Stimulated activated CD8-positive, alpha-beta memory T cell treated with anti-CD3 and anti-CD28 coated beads, Interleukin-12 subunit alpha, Interleukin-12 subunit beta, amount 100 ng/mL, for 4 hours (primary cell): ENCODE results near the gene PSAT1.

Experiments
- DNase-seq: peaks from one replicate; pipeline ENCODE4 v3.0.0-alpha.2; 2020; ENCODE audit warnings: low read depth

PSAT1 gene

GRCh38 chr9:78292716-78293497 is 4.0 kb upstream of the PSAT1 start:
- no peak for DNase-seq

- no peak for DNase-seq
These were observed 2.4 kb upstream of the PSAT1 start for GRCh38 chr9:78294290-78295176.

GRCh38 chr9:78295177-78295575 is 1.7 kb upstream of the PSAT1 start:
- no peak for DNase-seq

- DNase-seq: no peak
These were observed 1.2 kb upstream of the PSAT1 start for GRCh38 chr9:78295731-78296130.

GRCh38 chr9:78296201-78296892 is 578 bp upstream of the PSAT1 start:
- no peak for DNase-seq

DNA sequence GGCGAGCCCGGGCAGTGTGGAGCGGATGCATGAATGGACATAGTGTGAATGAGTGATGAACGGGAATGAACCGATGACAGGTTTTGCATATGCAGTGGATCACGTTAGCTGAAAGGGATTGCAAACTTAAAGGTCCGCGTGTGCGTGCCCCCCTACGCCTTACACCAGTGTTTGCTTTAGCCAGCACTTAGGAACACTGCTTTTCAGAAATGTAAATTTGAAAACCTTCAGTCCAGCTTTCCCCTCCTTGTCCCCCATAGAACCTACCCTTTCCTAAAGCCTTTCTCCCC is 692 bp downstream of the PSAT1 start:
- no peak for DNase-seq

DNA sequence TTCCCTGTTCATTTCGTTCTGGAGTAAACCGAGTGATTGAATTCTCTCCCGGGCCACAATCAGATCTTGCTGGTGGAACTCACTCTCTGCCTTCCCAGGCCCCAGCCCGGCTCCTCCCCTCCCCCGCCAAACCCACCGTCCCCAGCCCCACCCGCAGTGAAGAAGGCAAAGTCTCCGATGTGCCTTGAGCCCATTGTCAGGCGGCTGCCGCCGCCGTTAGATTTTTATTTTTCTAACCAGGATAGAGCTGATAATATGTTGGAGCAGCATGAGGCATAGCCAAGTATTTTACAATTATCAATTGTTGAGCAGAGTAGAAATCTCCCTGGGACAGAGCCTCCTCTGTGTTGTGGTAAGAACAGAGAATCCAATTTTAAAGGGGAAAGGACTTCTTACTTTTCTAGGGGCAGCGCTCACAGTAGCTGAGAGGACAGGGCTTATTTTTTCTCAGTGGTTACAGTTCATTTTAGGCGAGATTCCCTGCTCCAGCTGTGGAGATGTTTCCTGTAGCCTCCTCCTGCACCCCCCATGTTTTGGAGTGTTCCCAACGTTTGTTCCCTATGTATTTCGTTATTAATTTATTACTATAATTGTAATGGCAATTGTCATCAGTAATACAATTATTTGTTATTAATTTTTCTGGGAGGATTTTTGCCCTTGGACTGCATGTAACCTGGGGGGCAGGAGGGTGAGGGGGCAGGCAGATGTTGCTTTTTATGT is 1.3 kb downstream of the PSAT1 start:
- no peak for DNase-seq

DNA sequence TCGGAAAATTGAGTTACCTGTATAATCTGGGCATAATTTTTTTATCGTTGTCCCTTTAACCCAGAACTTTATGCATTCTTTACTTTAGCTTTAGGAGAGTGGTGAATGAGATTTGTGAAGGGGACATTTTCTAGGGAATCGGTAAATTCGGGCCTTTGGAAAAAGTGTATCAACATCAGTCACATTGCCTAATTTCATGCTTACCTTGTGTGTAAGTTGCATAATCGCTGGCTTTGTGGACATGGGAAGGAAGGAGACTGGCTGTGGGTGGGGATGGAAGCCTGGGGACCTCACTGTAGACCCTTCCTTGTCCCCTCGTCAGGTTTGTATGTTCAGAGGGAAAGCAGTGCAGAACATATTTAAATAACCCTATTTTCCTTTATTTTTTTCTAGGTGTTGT is 3.3 kb downstream of the PSAT1 start:
- DNase-seq: no peak

DNA sequence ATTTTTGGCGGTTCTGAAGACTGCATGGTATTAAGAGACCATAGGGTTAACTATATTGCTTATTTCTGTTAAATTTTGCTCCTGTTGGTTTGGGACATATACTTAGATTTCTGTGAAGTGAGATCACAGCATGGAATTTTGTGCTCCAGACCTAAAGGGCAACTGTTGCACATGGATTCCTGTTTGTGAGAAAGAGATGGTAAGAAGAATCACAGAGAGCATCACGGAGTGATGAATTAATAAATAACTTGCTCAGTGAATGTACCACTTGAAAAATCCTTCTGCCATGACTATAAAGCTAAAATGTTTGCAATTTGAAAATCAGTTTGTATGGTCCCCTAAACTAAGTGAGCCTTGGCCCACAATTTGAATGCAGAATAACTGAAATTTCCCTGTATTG is 4.5 kb downstream of the PSAT1 start:
- DNase-seq: no peak

DNA sequence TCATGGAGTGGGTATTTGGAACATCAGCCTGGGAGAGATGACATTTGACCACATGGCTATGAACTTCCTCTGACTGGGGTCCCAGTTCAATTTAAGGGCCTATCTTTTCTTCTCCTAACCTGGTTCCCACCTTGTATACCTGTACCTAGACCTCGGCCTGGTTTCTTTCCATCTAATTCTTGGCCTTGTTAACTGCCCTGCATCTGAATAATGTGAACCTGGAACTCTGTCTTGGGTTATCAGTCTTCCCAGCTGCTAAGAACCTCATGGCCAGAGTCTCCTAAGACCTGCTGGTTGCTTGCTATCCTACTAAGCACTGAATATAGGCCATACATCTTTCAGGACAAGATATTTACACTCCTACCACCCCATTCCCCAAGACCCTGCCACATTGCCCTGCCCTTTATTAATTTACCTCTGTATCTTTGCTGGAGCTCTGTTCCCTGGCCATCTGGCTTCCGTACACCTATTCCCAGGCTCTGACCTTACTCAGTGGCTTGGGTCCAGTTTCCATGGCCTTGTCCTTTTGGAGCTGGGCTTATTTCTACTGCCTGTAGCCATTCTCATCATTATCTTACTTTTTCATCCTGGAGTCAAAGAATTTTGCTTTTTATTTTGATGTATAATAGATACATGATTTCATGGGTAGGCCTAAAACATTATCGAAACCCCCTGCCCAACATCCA is 6.6 kb downstream of the PSAT1 start:
- DNase-seq: no peak

DNA sequence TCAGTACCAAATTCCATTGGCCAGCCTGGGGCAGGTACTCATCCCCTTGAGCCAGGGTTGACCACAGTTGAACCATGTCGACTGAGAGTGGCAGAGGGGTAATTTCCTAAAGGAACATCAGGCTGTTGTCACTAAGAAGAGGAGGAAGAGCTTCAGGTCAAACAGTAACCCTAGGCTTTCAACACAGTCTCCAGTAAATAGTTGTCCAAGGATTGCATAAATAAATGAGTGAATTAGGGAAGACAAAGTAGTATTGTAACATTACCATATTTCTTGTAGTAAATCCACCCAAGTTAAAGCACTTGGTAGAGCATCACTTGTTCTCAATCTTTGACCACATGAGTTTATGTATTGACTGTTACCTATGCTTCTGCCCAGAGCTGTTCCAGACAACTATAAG is 7.4 kb downstream of the PSAT1 start:
- DNase-seq: no peak

GRCh38 chr9:78306222-78307076 is 9.5 kb downstream of the PSAT1 start:
- DNase-seq: no peak

DNA sequence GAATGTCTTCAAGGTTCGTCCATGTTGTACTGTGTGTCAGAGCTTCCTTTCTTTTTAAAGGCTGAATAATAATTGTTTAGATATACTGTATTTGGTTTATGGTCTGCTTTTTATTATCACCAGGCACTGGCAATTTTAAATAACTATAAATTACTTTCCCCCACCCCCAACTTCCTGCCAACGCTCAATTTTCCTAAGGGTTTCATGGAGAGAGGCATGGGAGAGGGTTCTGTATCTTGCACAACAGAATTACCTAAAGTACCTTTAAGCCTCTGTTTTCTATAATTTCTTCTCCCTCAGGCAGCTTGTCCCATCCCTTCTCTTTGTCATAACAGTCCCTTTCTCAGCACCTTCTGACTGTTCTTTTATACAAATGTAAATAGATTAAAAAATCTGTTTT is 10.4 kb downstream of the PSAT1 start:
- no peak for DNase-seq

DNA sequence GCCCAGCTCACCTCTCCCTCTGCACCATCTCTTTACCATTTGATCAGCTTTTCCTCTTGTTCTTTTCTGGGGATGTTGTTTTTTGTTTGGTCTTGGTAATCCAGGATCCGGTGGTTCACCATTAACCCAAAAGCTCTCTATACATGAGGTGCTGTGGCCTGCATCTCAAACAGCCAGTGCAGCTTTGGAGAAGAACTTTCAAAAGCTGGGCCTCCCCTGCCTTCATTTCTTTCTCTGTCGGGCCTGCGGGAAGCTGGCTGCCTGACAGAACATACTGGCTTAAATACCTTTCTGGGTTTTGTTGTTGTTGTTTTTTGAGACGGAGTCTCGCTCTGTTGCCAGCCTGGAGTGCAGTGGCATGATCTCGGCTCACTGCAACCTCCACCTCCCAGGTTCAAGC is 12.1 kb downstream of the PSAT1 start:
- no peak for DNase-seq

GRCh38 chr9:78311075-78311474 is 14.2 kb downstream of the PSAT1 start:
- no peak for DNase-seq

- DNase-seq: no peak
These were observed 15.1 kb downstream of the PSAT1 start for GRCh38 chr9:78311886-78312524.

- no peak for DNase-seq
These were observed 17.6 kb downstream of the PSAT1 start for GRCh38 chr9:78314550-78314949.

DNA sequence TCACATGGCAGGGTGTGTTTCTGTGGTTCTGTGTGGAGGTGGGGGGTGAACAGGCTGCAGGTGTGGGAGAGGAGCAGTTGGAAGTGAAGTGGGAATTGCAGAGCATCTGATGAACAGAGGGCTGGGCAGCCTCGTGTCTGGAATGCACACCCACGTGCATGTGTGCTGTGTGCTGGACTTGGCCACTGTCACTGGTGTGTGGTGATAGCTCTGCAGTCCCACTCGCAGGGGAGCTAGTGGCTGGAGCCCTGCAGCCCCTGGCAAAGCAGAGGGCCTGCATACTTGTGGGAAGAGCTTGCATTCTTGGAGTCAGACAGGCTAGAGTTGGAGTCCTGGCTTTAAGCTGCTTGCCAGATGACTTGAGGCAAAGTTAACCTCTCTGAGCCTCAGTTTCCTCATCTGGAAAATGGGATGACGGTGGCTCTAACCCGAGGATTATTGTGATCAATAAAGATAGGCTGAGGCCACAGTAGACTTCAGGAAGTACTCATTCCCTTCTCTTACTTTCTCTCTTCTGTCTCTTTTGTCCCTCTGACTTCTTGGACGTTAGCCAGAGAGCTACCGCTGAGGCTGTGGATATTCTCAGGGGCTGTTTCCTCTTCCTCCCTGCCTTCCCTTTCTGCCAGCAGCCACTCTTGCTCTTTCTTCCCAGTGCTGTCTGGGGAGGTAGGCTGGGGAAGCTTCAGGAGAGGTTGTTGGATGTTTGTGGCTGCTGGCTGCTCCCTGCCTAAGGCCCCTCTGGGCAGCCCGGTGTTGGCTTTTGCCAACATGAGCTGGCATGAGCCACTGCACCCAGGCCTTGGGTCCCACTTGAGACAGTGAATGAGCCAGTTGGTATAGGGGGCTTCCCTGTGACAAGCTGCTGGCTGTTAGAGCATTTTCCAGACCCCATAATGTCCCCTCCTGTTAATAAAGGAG is 18.3 kb downstream of the PSAT1 start:
- DNase-seq: no peak
